Transverse colon (tissue), 3 donors: ENCODE measurements around the gene REEP2.

Experiments
- CTCF ChIP-seq, 5 experiments: fragments of 200-600 bp in 3 of 5; fragments of 450-650 bp in 2 of 5; sonication (generic) in 3 of 5; IDR thresholded peaks; 1 replicate in 2 of 5; 2 replicates in 3 of 5; pipeline ENCODE4 v1.5.1; 2016 to 2017; ENCODE audit warnings: antibody characterized with exemption in 5 of 5, inconsistent platforms in 3 of 5, mild to moderate bottlenecking in 2 of 5, moderate library complexity in 1 of 5
- POLR2A ChIP-seq: fragments of 450-650 bp; IDR thresholded peaks from one replicate; pipeline ENCODE4 v1.6.1; 2016; ENCODE audit warnings: antibody characterized with exemption, mild to moderate bottlenecking, moderate library complexity

DNA sequence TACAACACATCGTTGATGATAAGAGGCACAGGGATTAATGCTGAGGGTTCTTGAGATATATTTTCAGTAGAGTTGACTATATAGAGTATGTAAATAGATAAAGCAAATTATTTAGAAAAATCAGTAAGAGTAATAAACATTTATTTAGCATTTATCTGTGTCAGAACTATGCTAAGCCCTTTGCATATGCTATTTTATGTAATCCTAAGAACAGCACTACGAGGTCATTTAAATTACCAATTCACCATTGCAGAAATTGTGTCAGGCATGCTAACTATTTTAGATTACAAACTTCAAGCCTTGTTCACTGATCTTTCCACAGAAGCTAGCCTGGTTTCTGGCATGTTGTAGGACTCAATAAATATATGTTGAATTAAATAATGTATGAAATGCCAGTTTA lies 20.4 kb upstream of the REEP2 start:
- TF ChIP-seq CTCF (IDR thresholded peaks at IDR 0.05) = no peak
- no peak for TF ChIP-seq POLR2A
